GDM1 (cell line): ENCODE data around the gene RNF125.
A peak's percentile ranks its signal among the peaks of the same experiment; 100 is the strongest.

Source experiments
- DNase-seq: peaks from one replicate; lab custom pipeline; 2025; lab: John Stamatoyannopoulos, UW

RNF125 gene

DNA sequence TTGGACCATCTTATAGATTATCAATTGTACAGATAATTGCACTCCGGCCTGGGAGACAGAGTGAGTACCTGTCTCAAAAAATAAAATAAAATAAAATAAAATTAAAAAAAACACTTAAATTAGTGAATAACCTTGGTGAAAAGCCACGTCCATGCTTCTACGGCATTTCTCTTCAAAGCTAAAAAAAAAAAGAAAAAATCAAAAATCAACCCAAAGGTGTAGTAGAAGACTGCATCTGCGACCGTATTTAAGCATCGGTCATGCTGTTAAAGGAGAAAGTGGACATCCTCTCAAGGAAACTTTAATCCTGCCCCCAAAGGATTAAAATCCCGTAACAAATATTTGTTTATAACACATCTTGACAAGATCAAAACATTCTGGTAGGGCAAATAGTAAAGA lies 72.7 kb downstream of the RNF125 start:
- DNase-seq: no peak

DNA sequence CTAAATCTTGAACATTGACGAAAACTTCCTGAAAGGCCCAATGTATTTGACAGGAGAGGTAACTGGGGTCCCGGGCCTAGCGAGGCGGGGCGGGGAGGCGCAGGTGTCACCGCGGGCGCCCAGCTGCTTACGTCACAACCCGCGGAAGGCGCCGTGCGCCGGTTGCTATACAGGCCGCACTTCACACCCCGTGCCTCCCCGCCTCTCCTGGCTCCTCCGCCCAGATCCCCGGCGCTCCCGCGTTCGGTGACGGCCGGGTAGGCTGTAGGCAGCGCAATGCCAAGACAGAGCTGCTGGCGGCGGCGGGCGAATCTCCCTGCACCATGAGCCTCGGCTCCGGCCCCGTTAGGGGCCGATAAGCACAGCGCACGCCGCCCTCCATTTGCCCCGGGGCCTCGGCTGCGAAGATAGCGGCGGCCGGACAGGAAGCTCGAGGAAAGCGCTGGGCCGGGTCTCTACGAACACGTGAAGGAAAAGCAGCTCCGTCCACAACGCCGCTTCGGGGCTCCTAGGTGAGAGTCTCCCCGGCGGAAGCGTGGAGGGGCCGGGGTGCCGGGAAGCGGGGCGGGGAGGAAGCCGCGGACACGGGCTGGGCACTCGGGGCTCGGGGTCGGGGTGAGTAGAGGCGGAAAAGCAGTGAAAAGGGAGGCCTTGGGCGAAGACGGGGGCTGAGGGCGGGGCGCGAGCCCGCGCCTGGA lies 73.2 kb downstream of the RNF125 start, which contains the start of gene RNF138:
Gene RNF138, plus strand, starts transcription at position 151 of the 698 bp plus-strand sequence. CDS start 903 bp downstream, outside the sequence.
- DNase-seq: peak; percentile 80

DNA sequence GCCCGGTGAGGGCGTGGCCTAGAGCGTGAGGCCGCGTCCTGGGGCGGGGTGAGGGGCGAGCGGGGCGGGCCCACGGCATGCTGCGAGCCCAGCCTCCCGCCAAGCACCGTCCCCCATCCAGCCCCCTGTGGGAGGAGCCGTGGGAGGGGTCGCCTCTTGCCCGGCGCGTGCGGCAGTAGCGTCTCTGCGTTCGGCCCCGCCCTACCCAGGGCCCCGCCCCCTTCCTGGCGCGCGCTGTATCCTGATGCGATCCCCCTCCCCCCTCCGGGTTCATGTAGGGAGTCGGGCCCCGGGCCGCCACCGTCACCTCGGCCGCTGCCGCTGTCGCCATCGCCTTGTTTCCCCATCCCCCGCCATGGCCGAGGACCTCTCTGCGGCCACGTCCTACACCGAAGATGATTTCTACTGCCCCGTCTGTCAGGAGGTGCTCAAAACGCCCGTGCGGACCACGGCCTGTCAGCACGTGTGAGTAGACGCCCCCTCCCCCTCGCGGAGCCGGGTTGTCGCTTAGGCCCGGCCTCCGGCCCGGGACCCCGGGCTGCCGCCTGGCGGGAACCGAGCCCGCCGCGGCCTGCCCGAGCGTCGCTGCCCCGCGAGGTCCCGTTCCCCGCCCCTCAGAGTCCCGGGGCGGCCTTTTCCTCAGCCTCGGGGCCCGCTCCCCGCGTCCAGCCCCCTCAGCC lies 73.9 kb downstream of the RNF125 start:
- peak; percentile 97 for DNase-seq

DNA sequence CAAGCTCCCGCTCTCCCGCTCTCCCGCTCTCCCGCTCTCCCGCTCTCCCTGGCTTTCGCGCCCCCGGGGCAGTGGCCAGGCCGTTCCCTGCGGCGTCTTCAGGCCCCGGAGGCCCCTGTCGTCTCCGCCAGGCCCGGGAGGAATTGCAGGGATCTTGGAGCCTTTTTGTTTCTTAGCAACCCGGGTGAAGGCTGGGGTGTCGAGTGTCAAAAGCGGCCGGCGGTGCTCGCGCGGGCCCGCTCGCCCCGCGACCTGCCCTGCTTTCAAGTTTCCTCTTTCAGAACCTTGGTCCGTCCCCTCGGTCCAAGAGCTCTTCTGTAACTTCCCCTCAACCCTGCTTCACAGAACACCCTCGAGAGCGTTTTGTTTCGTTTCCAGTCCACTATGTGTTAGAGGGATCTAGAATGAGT lies 74.5 kb downstream of the RNF125 start:
- DNase-seq: peak; percentile 7

DNA sequence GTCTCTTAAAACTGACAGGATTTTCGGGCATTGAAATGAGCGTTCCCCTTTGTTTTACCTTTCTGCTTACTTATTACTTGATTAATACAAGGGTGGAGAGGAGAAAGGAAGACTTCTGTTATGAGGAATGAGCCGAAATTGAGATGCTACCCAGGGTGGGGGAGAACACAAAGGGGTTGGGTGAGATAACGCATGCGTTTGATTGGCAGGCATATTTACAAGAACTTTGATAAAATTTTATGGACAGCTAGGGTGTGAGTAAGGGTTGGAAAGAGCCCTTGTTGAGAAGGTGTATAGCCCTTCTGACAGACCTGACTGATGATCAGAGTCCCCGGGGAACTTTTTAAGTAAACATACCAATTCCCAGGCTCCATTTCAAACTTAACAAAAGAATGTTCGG lies 74.9 kb downstream of the RNF125 start:
- DNase-seq: no peak

DNA sequence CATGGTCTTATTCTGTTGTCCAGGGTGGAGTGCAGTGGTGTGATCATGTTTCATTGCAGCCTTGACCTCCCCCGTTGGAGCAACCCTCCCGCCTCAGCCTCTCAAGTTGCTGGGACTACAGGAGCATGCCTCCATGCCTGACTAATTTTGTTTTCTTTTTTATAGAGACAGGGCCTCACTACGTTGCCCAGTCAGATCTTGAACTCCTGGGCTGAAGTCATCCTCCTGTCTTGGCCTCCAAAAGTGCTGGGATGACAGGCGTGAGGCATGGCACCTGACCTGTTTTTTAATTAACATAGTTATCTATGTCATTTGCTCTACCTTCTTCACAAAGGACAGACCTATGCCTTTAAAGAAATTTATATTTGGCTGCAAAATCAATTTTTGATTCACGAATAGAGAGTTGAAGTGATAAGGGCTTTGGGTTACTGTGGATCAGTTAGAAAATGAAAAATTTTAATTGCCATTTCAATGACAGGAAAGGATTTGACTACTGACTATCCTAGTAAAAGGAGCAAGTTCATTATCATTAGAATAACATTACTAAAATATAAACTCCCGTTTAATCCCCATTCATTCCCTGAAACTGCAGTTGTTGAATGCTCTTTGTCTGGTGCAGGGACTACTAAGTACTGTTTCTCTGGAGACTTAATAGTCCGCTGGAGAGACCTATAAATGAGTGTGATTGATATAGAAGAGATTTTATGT lies 76.7 kb downstream of the RNF125 start:
- no peak for DNase-seq

DNA sequence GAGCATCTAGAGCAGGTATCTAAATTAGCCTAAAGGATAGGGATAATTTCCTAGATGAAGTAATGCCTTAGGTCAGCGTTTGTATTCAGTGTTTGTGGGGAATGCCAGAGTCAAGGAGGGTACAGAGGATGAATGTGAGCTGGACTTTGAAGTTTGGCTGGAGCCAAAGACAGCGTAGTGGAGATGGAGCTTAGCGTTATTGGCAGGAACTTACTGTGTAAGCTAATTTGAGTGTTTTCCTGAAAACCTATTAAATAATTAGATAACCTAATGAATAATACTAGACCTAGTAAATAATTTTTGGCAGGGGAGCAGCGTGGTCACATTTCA lies 77.2 kb downstream of the RNF125 start:
- no peak for DNase-seq

DNA sequence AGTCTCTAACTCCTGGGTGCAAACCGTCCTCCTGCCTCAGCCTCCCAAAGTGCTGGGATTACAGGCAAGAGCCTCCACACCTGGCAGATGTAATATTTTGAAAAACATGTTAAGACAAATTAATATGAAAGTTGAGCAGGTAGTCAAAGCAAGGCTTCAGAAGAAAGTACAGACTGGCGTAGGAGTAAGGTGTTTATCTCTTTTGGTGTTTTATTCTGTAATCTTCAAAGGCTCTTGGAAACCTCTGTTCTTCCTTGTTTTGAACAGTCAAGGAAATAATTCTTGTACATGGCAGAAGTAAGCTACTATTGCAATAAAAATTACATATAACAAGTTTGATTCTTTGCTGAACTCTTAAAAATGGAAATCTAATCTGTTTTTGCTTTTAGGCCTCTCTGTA lies 78.3 kb downstream of the RNF125 start:
- DNase-seq: no peak

DNA sequence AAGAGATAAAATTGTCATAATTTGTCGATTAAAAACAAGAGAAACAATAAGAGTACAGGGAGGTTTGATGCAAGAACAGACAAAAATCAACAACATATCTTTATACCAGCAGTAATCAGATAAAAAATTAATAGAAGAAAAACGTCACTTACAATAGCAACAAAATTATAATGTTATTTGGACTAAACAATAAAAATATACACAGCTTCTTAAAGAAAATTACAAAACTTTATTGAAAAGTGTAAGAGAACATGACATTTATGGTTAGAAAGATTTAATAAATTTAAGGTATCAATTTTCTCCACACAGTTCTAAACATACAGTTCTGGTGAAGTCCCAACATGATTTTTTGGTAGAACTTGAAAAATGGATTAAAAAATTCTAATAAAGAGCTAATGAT lies 85.9 kb downstream of the RNF125 start:
- DNase-seq: no peak

DNA sequence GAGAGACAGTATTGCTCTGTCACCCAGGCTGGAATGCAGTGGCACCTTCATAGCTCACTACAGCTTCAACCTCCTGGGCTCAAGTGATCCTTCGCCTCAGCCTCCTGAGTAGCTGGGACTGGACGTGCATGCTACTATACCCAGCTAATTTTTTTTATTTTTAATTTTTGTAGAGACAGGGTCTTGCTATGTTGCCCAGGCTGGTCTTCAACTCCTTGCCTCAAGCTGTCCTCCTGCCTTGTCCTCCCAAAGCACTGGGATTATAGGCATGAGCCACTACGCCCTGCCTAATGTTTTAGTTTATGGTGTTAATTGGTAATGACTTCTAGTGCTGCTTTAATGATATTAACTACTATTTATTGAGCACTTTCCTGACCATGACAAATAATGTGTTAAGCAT lies 91.4 kb downstream of the RNF125 start:
- no peak for DNase-seq

DNA sequence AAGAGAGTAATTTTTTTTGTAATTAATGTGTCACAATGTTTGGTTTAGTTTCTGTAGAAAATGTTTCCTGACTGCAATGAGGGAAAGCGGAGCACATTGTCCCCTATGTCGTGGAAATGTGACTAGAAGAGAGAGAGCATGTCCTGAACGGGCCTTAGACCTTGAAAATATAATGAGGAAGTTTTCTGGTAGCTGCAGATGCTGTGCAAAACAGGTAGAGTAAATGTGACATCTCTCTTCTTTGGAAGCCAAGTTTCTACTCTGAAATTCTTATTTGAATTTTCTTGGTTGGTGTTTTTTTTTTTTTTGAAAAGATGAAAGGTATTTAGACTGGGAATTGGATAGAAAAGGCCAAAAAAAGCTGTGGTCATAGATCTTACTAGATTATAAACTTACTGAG lies 93.1 kb downstream of the RNF125 start:
- no peak for DNase-seq

DNA sequence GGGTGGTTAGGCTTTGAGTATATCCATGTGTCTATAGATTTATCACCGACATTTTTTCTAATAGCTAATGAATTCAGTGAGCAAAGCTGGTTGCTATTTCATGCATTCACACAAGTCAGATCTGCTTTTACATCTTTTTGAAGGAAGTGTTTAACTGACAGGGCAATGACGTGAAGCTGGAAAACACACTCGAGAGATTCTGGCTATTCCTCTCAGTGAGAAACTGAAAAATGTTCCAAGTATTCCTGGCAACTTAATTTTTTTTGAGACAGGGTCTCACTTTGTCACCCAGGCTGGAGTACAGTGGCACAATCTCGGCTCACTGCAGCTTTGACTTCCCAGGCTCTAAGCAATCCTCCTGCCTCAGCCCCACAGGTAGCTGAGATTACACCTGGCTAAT lies 94.2 kb downstream of the RNF125 start:
- DNase-seq: no peak

DNA sequence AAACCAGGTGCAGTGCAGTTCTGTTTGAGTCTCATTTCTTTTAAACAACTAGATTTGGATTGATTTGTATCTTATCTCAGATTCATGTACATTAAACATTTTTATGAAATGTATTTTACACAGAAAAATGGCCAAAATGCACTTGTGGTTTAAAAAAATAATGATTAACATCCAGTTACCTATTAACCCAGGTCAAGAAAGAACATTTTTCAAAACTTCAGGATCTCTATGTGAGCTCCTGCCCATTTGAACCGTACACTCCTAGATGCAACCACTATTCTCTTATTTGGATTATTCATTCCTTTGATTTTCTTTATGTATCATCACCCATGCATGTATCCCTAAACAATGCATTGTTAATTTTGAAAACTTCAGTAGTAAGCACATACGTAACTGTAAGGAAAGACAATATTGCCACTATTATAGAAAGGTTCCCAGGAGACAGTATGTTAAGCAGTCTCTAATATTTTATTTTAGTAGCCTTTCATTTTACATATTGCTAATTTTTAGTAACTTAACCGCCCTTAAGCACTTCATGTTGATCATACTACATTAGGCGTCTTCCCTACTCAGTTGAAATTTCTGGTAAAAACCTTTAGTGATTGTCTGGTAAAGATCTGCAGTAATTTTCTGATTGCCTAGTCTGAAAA lies 95.8 kb downstream of the RNF125 start:
- no peak for DNase-seq

DNA sequence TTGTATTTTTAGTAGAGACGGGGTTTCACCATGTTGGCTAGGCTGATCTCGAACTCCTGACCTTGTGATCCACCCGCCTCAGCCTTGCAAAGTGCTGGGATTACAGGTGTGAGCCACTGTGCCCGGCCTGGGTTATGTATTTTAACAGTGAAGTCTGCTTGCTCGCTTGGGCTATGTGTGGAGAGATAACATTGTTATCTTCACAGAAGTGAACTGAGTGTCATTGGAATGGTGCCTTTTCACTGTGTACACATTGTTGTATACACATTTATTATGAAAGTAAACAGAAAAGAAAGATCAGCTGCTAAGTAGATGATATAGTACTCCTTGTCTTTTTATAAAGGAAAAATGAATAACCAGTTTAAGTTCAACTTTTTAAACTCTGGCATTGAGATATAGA lies 103.4 kb downstream of the RNF125 start:
- DNase-seq: no peak
